Activated CD8-positive, alpha-beta T cell treated with anti-CD3 and anti-CD28 coated beads for 36 hours (primary cell): ENCODE measurements around the gene CYGB. TPM values are rescaled to one million over a fixed set of nuclear protein-coding genes. Genes with fewer than 3 reads are reported as not detected.

Experiments used
- ATAC-seq: fragments of 200-7000 bp; cut with Tn5 transposase; one replicate; pipeline ENCODE4 v1.10.0; 2021; ENCODE audit warnings: mild to moderate bottlenecking, moderate library complexity
- CTCF ChIA-PET: fragments of 350-600 bp; sonication (Branson Sonifier 250); formaldehyde crosslinking; loops from one replicate; lab custom pipeline; 2021; ENCODE audit warnings: antibody characterized with exemption; lab: Charles Lee
- POLR2A ChIA-PET: fragments of 350-600 bp; sonication (Branson Sonifier 250); formaldehyde crosslinking; loops from one replicate; lab custom pipeline; 2021; ENCODE audit warnings: antibody characterized with exemption; lab: Charles Lee
- DNase-seq: peaks from one replicate; pipeline ENCODE4 v3.0.0-alpha.2; 2020
- H3K27ac Mint-ChIP-seq: one replicate; pipeline ENCODE4 v1.8.0; 2021; ENCODE audit warnings: mild to moderate bottlenecking, mixed read lengths
- H3K27me3 Mint-ChIP-seq: one replicate; pipeline ENCODE4 v1.8.0; 2021; ENCODE audit warnings: mixed read lengths
- H3K36me3 Mint-ChIP-seq: one replicate; pipeline ENCODE4 v1.8.0; 2021; ENCODE audit warnings: low read depth, mixed read lengths
- H3K4me1 Mint-ChIP-seq: one replicate; pipeline ENCODE4 v1.8.0; 2021; ENCODE audit warnings: low read depth, mixed read lengths
- H3K4me3 Mint-ChIP-seq: one replicate; pipeline ENCODE4 v1.8.0; 2021; ENCODE audit warnings: mild to moderate bottlenecking, moderate library complexity, mixed read lengths
- H3K9me3 Mint-ChIP-seq: one replicate; pipeline ENCODE4 v1.8.0; 2021; ENCODE audit warnings: mixed read lengths
- CTCF ChIP-seq: fragments of 200-600 bp; IDR thresholded peaks from one replicate; pipeline ENCODE4 v1.8.0; 2022; ENCODE audit warnings: antibody characterized with exemption, mild to moderate bottlenecking
- intact Hi-C: fragments of 100-400 bp; cut with micrococcal nuclease; formaldehyde crosslinking; loops from one replicate; pipeline ENCODE4 v1.10.0; 2022
- total RNA-seq, 2 experiments: library from RNA; stranded (reverse); gene quantifications; one replicate each; pipeline ENCODE4 v1.2.3, GENCODE V29; 2021

Gene CYGB
- total RNA-seq, 2 experiments from 2014 or later, result 0.23 TPM; not detected in 1

GRCh38 chr17:76530811-76531485 is 6.6 kb downstream of the CYGB start:
- POLR2A ChIA-PET, result no interaction called here
- H3K27me3 Mint-ChIP-seq, result no peaks in the 10 kb centered on the region
- intact Hi-C loops, result no loop called here
- H3K27ac Mint-ChIP-seq, result no peak overlapping the region
- H3K4me1 Mint-ChIP-seq, result peaks cover 23% of the 10 kb centered on the region
- TF ChIP-seq CTCF, result no peak
- ATAC-seq, result no peak
- no peaks in the 10 kb centered on the region for H3K36me3 Mint-ChIP-seq
- CTCF ChIA-PET, result interaction anchor here (1.1 to 1.5 kb wide), 2 partner anchors 8 to 16 kb away, joined by 3 read pairs; no protein-coding TSS in a partner anchor
- no peak overlapping the region for H3K4me3 Mint-ChIP-seq
- H3K9me3 Mint-ChIP-seq, result no peaks in the 10 kb centered on the region
- DNase-seq, result no peak

- ATAC-seq, result no peak
- CTCF ChIA-PET, result interaction anchor here (1.1 to 3.3 kb wide), 2 partner anchors 17 to 94 kb away, joined by 3 to 20 read pairs; no protein-coding TSS in a partner anchor
- Mint-ChIP-seq H3K4me3 (no peak overlapping the region), H3K9me3 (no peaks in the 10 kb centered on the region), H3K27me3 (no peaks in the 10 kb centered on the region), H3K27ac (no peak overlapping the region), H3K36me3 (no peaks in the 10 kb centered on the region), H3K4me1 (peaks cover 23% of the 10 kb centered on the region)
- TF ChIP-seq CTCF, result no peak
- intact Hi-C loops, result no loop called here
- no peak for DNase-seq
- POLR2A ChIA-PET, result interaction anchor here (1.0 kb wide), 1 partner anchor 59 kb away, joined by 3 read pairs; no protein-coding TSS in a partner anchor
Observed at GRCh38 chr17:76530095-76530723, 7.3 kb downstream of the CYGB start.

GRCh38 chr17:76529224-76530094 is 8.1 kb downstream of the CYGB start:
- Mint-ChIP-seq H3K27me3 (no peaks in the 10 kb centered on the region), H3K36me3 (no peaks in the 10 kb centered on the region), H3K9me3 (no peaks in the 10 kb centered on the region), H3K4me1 (peaks cover 23% of the 10 kb centered on the region), H3K4me3 (no peak overlapping the region), H3K27ac (no peak overlapping the region)
- ChIA-PET CTCF (interaction anchor here (0.7 to 3.3 kb wide), 6 partner anchors 11 to 151 kb away, joined by 3 to 20 read pairs (median 4); partner anchors contain the start of gene PRCD), POLR2A (interaction anchor here (0.8 to 2.5 kb wide), 4 partner anchors 15 to 60 kb away, joined by 3 to 12 read pairs (median 4); no protein-coding TSS in a partner anchor)
- ATAC-seq (no peak), DNase-seq (no peak)
- no peak for TF ChIP-seq CTCF
- intact Hi-C loops, result no loop called here

- intact Hi-C loops, result no loop called here
- Mint-ChIP-seq H3K27me3 (no peaks in the 10 kb centered on the region), H3K4me3 (peak overlapping the region; percentile 52), H3K27ac (peak overlapping the region; percentile 67), H3K4me1 (peaks cover 24% of the 10 kb centered on the region), H3K9me3 (no peaks in the 10 kb centered on the region), H3K36me3 (no peaks in the 10 kb centered on the region)
- no peak for TF ChIP-seq CTCF
- ATAC-seq, result peak; percentile 40
- ChIA-PET CTCF (interaction anchor here (0.7 to 3.3 kb wide), 13 partner anchors 8 to 152 kb away, joined by 3 to 20 read pairs (median 4); partner anchors contain the start of gene PRCD), POLR2A (interaction anchor here (0.6 to 2.5 kb wide), 6 partner anchors 16 to 55 kb away, joined by 3 to 12 read pairs (median 4); no protein-coding TSS in a partner anchor)
- DNase-seq, result no peak
Observed at GRCh38 chr17:76528528-76529223, 8.8 kb downstream of the CYGB start.
